ENCODE data around the gene INTS3.

- TF ChIP-seq CTCF (IDR thresholded peaks at IDR 0.05) (no peak), EZH2phosphoT487 (IDR thresholded peaks at IDR 0.05) (no peak), EZH2 (IDR thresholded peaks at IDR 0.05) (no peak)
Measured at GRCh38 chr1:153786038-153786790, 58.4 kb downstream of the INTS3 start.

All from neural progenitor cell (in vitro differentiated cells).